ENCODE measurements around the gene TC2N. TPM values are rescaled to one million over a fixed set of nuclear protein-coding genes. Genes with fewer than 3 reads are reported as not detected.

The TC2N gene
- total RNA-seq, 1 experiment from 2014 or later: 16.4 TPM

DNA sequence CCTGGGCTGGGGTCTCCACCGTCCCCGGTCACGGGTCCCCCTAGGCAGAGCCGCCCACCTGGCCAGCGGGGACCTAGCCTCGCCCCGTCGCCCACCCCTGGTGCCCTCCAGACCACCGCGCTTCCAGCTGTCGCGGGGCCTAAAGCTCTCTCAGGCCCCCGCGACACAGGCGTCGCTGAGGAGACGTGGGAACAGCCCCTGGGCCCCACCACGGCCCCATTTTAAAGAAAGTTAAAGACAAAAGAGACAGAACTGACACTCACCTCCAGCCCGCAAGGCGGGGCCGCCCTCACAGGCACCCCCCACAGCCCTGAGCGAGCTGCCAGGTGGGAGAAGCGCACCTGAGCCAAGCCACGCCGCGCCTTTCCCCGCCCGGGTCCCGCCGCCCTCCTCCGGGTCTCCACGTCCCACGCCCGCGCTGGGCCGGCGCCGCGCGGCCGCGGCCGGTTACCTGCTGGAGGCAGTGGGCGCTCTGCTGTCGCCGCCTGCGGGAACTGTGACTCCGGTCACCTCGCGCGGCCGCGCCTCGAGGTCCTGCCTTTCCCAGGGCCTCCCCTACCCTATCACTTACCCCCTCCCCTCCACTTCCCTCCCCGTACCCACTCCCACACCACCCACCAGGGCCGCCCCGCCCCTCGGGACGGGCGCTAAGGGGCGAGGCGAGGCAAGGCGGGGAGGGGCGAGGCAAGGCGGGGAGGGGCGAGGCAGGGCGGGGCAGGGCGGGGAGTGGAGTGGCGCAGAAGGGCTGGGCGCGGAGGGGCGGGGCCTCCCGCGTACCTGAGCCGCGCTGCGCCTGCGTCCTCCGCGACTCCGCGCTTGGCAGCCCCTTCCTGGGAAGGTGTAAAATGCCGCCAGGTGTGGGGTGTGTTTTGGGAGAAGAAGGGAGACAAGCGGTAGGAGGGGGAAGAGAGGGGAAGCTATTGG, 31.2 kb downstream of the TC2N start:
- no peak overlapping the region for H3K56ac ChIP-seq (ENCODE audit: insufficient read length, low read depth, low read length)
- H3K79me1 ChIP-seq (ENCODE audit: insufficient read depth, low read depth, low read length, poor library complexity, severe bottlenecking): no peaks in the 10 kb centered on the region
- no peak overlapping the region for H2BK20ac ChIP-seq (ENCODE audit: low read depth, low read length, poor library complexity, severe bottlenecking)
- peak overlapping the region; percentile 59 for H3K18ac ChIP-seq (ENCODE audit: insufficient read length, low read depth, low read length)
- no peak overlapping the region for H2BK12ac ChIP-seq (ENCODE audit: insufficient read length, low read depth, low read length)
- H3K23me2 ChIP-seq (ENCODE audit: insufficient read length, low read depth, low read length, poor library complexity, severe bottlenecking): peaks cover 3% of the 10 kb centered on the region
- H3K4ac ChIP-seq (ENCODE audit: low read depth, low read length): no peak overlapping the region
- H3K79me2 ChIP-seq (ENCODE audit: insufficient read depth, low read length): no peaks in the 10 kb centered on the region; the same call in 1 of the 2 replicates
- no peak overlapping the region for H3K27ac ChIP-seq (ENCODE audit: insufficient read length, low read depth, low read length)
- H4K91ac ChIP-seq (ENCODE audit: insufficient read length, low read depth, low read length): no peak overlapping the region
- H4K8ac ChIP-seq (replicated peaks; ENCODE audit: insufficient read length, low read depth, low read length): no peak overlapping the region
- H3K9me3 ChIP-seq (ENCODE audit: control insufficient read depth, low read depth, low read length): no peaks in the 10 kb centered on the region
- no peak overlapping the region for H2BK5ac ChIP-seq (ENCODE audit: insufficient read length, low read length)
- no peaks in the 10 kb centered on the region for H4K20me1 ChIP-seq (ENCODE audit: control insufficient read depth, insufficient read depth, insufficient read length)
- H2BK120ac ChIP-seq (ENCODE audit: low read depth, low read length, poor library complexity, severe bottlenecking): no peak overlapping the region
- peak; percentile 89 for DNase-seq
- H3K23ac ChIP-seq (ENCODE audit: insufficient read length, low read depth, low read length): no peak overlapping the region
- TF ChIP-seq, protein P1, sequence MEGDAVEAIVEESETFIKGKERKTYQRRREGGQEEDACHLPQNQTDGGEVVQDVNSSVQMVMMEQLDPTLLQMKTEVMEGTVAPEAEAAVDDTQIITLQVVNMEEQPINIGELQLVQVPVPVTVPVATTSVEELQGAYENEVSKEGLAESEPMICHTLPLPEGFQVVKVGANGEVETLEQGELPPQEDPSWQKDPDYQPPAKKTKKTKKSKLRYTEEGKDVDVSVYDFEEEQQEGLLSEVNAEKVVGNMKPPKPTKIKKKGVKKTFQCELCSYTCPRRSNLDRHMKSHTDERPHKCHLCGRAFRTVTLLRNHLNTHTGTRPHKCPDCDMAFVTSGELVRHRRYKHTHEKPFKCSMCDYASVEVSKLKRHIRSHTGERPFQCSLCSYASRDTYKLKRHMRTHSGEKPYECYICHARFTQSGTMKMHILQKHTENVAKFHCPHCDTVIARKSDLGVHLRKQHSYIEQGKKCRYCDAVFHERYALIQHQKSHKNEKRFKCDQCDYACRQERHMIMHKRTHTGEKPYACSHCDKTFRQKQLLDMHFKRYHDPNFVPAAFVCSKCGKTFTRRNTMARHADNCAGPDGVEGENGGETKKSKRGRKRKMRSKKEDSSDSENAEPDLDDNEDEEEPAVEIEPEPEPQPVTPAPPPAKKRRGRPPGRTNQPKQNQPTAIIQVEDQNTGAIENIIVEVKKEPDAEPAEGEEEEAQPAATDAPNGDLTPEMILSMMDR (conservative IDR thresholded peaks at IDR 0.05): peak; percentile 27; the same call in 1 of the 3 replicates
- H3K4me2 ChIP-seq (ENCODE audit: insufficient read depth, insufficient read length, low read length): peak overlapping the region; percentile 84
- H2AK5ac ChIP-seq (ENCODE audit: insufficient read length, low read length): no peak overlapping the region
- H3K4me3 Mint-ChIP-seq: peak overlapping the region; percentile 80 to 88
- peaks cover 6% of the 10 kb centered on the region; the same call in 1 of the 2 replicates for H3K27me3 Mint-ChIP-seq (ENCODE audit: low read depth)
- H2BK15ac ChIP-seq (ENCODE audit: low read depth, low read length): no peak overlapping the region; the same call in 1 of the 2 replicates
- no peaks in the 10 kb centered on the region for H3K27me3 ChIP-seq (ENCODE audit: insufficient read depth, low read length)
- H3K14ac ChIP-seq (ENCODE audit: insufficient read depth, low read length): no peak overlapping the region
- peak overlapping the region in 1 of 3 experiments; percentile 94; a peak in 3 of 7 replicates for H3K27ac Mint-ChIP-seq
- no peaks in the 10 kb centered on the region for H3K9me3 Mint-ChIP-seq
- peak overlapping the region; percentile 41 for H2AFZ ChIP-seq (ENCODE audit: low read length)
- peak overlapping the region; percentile 61 for H3K9ac ChIP-seq (ENCODE audit: extremely low read depth, insufficient read length, low read length)
- H4K5ac ChIP-seq (ENCODE audit: insufficient read length, low read depth, low read length): no peak overlapping the region
- no CpG with 5 or more reads among the region's 84 CpGs for WGBS (ENCODE audit: extremely low coverage, insufficient read length, low lambda C conversion rate)
- no peaks in the 10 kb centered on the region for H3K36me3 Mint-ChIP-seq (ENCODE audit: insufficient read depth in 1 of 3, low read depth in 3 of 3)
- no peak overlapping the region for H3T11ph ChIP-seq (ENCODE audit: low read length)
- H3K4me1 ChIP-seq (ENCODE audit: insufficient read depth, low read length): no peaks in the 10 kb centered on the region
- H3K4me1 Mint-ChIP-seq: peaks cover 27 to 36% of the 10 kb centered on the region in 2 experiments
